RWPE1 (cell line): ENCODE data around the gene LSS.
"Not testable (repeated sequence)": the region's sequence is repeated elsewhere in the genome, so short reads cannot be mapped to it uniquely, and the experiment has no call there.

Experiments used
- CTCF ChIA-PET: fragments of 350-600 bp; sonication (Branson Sonifier 250); formaldehyde crosslinking; extraction: SDS; loops from one replicate; lab custom pipeline; 2021; lab: Yijun Ruan, JAX
- POLR2A ChIA-PET: fragments of 400-600 bp; formaldehyde crosslinking; extraction: SDS; loops from one replicate; lab custom pipeline; 2020; ENCODE audit warnings: antibody characterized with exemption; ENCODE audit not compliant: low non-redundant PET; lab: Yijun Ruan, JAX
- DNase-seq: peaks from one replicate; pipeline ENCODE4 v3.0.0; 2012; ENCODE audit warnings: low spot score
- H3K27ac ChIP-seq: fragments of 450-650 bp; 2 replicates; pipeline ENCODE4 v1.5.1; 2017
- CTCF ChIP-seq: fragments of 450-650 bp; conservative IDR thresholded peaks from 2 replicates; pipeline ENCODE4 v1.5.1; 2017; ENCODE audit warnings: low read depth, mild to moderate bottlenecking

The LSS gene

GRCh38 chr21:46247699-46248421 lies 19.3 kb upstream of the LSS start:
- no peak overlapping the region for H3K27ac ChIP-seq
- TF ChIP-seq CTCF, result no peak
- CTCF ChIA-PET, result interaction anchor here (0.6 kb wide), 2 partner anchors 11 to 364 kb away, joined by 3 to 5 read pairs; no protein-coding TSS in a partner anchor
- DNase-seq, result no peak
- POLR2A ChIA-PET, result no interaction called here

- no peak for TF ChIP-seq CTCF
- CTCF ChIA-PET, result no interaction called here
- POLR2A ChIA-PET, result no interaction called here
- H3K27ac ChIP-seq, result no peak overlapping the region
- DNase-seq, result no peak
These were observed 17.8 kb upstream of the LSS start for GRCh38 chr21:46246345-46246744.

- CTCF ChIA-PET, result interaction anchor here (0.7 kb wide), 1 partner anchor 80 kb away, joined by 3 read pairs; no protein-coding TSS in a partner anchor
These were observed 16.8 kb upstream of the LSS start for GRCh38 chr21:46245213-46245915.

GRCh38 chr21:46244602-46245001 lies 16.0 kb upstream of the LSS start:
- POLR2A ChIA-PET, result interaction anchor here (0.7 kb wide), 1 partner anchor 14 kb away, joined by 3 read pairs; no protein-coding TSS in a partner anchor
- TF ChIP-seq CTCF, result no peak

More at GRCh38 chr21:46245213-46245915, 16.8 kb upstream of the LSS start:
- DNase-seq, result no peak
- POLR2A ChIA-PET, result no interaction called here
- TF ChIP-seq CTCF, result no peak
- peak overlapping the region; percentile 29 for H3K27ac ChIP-seq

GRCh38 chr21:46243960-46244361 lies 15.4 kb upstream of the LSS start:
- no peak for TF ChIP-seq CTCF
- ChIA-PET CTCF (interaction anchor here (0.5 kb wide), 1 partner anchor 85 kb away, joined by 3 read pairs; no protein-coding TSS in a partner anchor), POLR2A (no interaction called here)
- DNase-seq, result no peak
- H3K27ac ChIP-seq, result peak overlapping the region; percentile 29

More at GRCh38 chr21:46244602-46245001, 16.0 kb upstream of the LSS start:
- DNase-seq, result no peak
- H3K27ac ChIP-seq, result peak overlapping the region; percentile 29
- CTCF ChIA-PET, result no interaction called here

- CTCF ChIA-PET, result interaction anchor here (0.5 to 0.7 kb wide), 2 partner anchors 84 to 168 kb away, joined by 3 read pairs; no protein-coding TSS in a partner anchor
- POLR2A ChIA-PET, result no interaction called here
- H3K27ac ChIP-seq, result no peak overlapping the region
- no peak for DNase-seq
- TF ChIP-seq CTCF, result no peak
These were observed 14.8 kb upstream of the LSS start for GRCh38 chr21:46243325-46243724.

GRCh38 chr21:46241577-46241976 lies 13.0 kb upstream of the LSS start:
- H3K27ac ChIP-seq, POLR2A ChIA-PET, DNase-seq: not testable (repeated sequence)
- CTCF ChIA-PET, result interaction anchor here (0.7 to 1.6 kb wide), 3 partner anchors 9 to 98 kb away, joined by 3 read pairs; no protein-coding TSS in a partner anchor
